ENCODE data around the gene TAPT1. TPM values are rescaled to one million over a fixed set of nuclear protein-coding genes. Genes with fewer than 3 reads are reported as not detected.

The TAPT1 gene
- total RNA-seq: 4.2 and 6.2 TPM in 2 replicates

GRCh38 chr4:16225863-16226815, at the start of gene TAPT1:
TSS of gene TAPT1 (minus strand) at chr4:16226471. CDS start at chr4:16226457, 14 bp downstream.

Other genes with a start within 250 kb of the TAPT1 start
- gene PROM1, start 142.4 kb downstream of the TAPT1 start, total RNA-seq: 0.17 TPM in 1 of 2 replicates, not detected in the other

Data from bronchus fibroblast of lung (primary cell).